Measurements from ENCODE around the gene KMT2B.
A peak's percentile ranks its signal among the peaks of the same experiment; 100 is the strongest.

KMT2B gene

DNA sequence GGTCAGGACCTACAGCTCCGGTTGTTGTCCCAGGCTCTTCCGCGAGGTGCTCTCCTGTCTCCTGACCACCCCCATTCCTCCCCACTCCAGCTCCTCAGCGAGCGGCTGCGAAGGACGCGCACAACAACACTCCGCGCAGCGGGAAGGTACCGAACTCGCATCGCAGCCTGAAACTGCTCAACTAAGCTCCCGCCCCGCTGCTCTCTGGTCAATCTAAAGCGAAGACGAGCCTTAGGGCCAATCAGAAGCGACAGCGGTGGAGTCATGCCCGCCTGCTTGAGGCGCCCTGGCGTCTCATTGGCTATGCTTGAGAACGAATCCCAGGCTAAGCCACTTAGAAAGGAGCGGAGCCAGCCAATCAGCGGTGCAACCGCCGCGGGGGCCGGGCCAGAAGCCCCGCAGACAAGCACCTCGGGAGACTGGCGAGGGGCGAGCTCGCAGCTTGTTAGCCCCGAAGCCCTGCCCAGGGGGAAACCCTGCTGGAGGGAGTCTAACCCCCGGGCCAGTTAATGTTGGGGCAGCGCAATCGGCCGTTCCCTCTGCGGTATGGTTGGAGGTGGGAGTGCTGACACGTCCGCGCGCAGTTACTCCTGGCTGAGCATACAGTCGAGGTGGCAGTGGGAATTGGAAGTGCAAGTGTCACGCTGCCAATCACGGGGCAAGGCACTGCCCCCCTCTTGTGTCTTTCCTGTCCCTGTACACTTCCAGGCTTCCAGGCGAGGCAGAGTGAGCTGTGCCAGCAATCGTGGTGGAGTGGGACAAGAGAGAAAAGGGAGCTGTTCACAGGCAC, 15.4 kb upstream of the KMT2B start:
- H3K79me2 ChIP-seq, result no peaks in the 10 kb centered on the region
- H2AFZ ChIP-seq, result peak overlapping the region; percentile 84
- no peaks in the 10 kb centered on the region for H3K36me3 ChIP-seq (ENCODE audit: control insufficient read depth, insufficient read depth, low read length)
- H3K9ac ChIP-seq, result no peak overlapping the region
- peak overlapping the region; percentile 73 for H3K4me2 ChIP-seq (ENCODE audit: low read length)
- no peaks in the 10 kb centered on the region for H3K27me3 ChIP-seq (ENCODE audit: control insufficient read depth, insufficient read depth, low read length)
- peak overlapping the region; percentile 5 for H3K27ac ChIP-seq
- H3K4me3 ChIP-seq (ENCODE audit: low read depth, low read length), result peak overlapping the region; percentile 68
- TF ChIP-seq, protein P1, sequence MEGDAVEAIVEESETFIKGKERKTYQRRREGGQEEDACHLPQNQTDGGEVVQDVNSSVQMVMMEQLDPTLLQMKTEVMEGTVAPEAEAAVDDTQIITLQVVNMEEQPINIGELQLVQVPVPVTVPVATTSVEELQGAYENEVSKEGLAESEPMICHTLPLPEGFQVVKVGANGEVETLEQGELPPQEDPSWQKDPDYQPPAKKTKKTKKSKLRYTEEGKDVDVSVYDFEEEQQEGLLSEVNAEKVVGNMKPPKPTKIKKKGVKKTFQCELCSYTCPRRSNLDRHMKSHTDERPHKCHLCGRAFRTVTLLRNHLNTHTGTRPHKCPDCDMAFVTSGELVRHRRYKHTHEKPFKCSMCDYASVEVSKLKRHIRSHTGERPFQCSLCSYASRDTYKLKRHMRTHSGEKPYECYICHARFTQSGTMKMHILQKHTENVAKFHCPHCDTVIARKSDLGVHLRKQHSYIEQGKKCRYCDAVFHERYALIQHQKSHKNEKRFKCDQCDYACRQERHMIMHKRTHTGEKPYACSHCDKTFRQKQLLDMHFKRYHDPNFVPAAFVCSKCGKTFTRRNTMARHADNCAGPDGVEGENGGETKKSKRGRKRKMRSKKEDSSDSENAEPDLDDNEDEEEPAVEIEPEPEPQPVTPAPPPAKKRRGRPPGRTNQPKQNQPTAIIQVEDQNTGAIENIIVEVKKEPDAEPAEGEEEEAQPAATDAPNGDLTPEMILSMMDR (IDR thresholded peaks at IDR 0.05), result no peak
- no peaks in the 10 kb centered on the region for H3K4me1 ChIP-seq
- no peaks in the 10 kb centered on the region for H3K9me3 ChIP-seq (ENCODE audit: control insufficient read depth, low read length)

DNA sequence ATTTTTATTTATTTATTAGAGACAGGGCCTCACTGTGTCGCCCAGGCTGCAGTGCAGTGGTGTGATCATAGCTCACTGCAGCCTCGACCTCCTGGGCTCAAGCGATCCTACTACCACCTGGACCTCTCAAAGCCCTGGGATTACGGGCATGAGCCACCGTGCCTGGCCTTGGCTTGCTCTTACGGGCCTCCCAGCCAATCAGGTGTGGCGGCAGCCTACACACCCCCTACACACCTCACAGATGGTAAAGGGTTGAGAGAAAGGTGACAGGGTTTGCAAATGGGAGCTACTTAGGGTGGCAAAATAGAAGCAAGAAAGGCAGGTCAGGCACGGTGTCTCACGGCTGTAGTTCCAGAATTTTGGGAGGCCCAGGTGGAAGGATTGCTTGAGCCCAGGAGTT, 14.5 kb upstream of the KMT2B start:
- no peak overlapping the region for H3K9ac ChIP-seq
- no peak overlapping the region for H3K4me3 ChIP-seq (ENCODE audit: low read depth, low read length)
- H3K36me3 ChIP-seq (ENCODE audit: control insufficient read depth, insufficient read depth, low read length), result no peaks in the 10 kb centered on the region
- H3K4me2 ChIP-seq (ENCODE audit: low read length), result no peak overlapping the region
- peak overlapping the region; percentile 84 for H2AFZ ChIP-seq
- no peaks in the 10 kb centered on the region for H3K79me2 ChIP-seq
- H3K9me3 ChIP-seq (ENCODE audit: control insufficient read depth, low read length), result no peaks in the 10 kb centered on the region
- TF ChIP-seq, protein P1 (IDR thresholded peaks at IDR 0.05), result no peak
- no peak overlapping the region for H3K27ac ChIP-seq
- H3K4me1 ChIP-seq, result no peaks in the 10 kb centered on the region
- H3K27me3 ChIP-seq (ENCODE audit: control insufficient read depth, insufficient read depth, low read length), result no peaks in the 10 kb centered on the region

DNA sequence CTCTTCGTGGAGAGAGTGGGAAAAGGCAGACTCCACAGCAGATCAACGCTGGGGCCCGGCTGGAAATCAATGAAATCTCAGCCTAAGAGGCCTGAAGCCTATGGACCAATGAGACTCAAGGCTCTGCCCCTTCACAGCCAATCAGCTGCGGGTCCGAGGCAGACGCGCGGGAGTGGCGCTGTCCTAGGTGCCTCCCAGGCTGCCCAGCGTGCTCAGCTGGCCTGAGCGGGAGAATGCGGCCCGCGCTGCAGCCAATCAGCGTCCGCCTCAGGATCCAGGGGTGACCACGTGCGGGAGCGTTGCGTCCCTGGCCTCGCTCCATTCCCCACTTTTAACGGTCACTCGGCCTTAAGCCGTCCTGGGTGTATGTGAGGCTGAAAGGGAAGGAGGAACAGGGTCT, 13.6 kb upstream of the KMT2B start, which contains the start of gene ZBTB32:
ZBTB32 (plus strand) TSS at position 341 of the 400 bp plus-strand sequence. CDS start 10,069 bp downstream, outside the sequence.
- no peak within 1 kb of the TSS for H3K4me2 ChIP-seq (ENCODE audit: low read length)
- H2AFZ ChIP-seq, result no peak within 1 kb of the TSS
- no peaks in the 10 kb centered on the region for H3K36me3 ChIP-seq (ENCODE audit: control insufficient read depth, insufficient read depth, low read length)
- no peaks in the 10 kb centered on the region for H3K79me2 ChIP-seq
- no peak within 1 kb of the TSS for H3K27ac ChIP-seq
- no peaks in the 10 kb centered on the region for H3K9me3 ChIP-seq (ENCODE audit: control insufficient read depth, low read length)
- H3K4me3 ChIP-seq (ENCODE audit: low read depth, low read length), result no peak within 1 kb of the TSS
- no peaks in the 10 kb centered on the region for H3K27me3 ChIP-seq (ENCODE audit: control insufficient read depth, insufficient read depth, low read length)
- no peak within 1 kb of the TSS for H3K9ac ChIP-seq
- no peaks in the 10 kb centered on the region for H3K4me1 ChIP-seq
- TF ChIP-seq, protein P1 (IDR thresholded peaks at IDR 0.05), result no peak

DNA sequence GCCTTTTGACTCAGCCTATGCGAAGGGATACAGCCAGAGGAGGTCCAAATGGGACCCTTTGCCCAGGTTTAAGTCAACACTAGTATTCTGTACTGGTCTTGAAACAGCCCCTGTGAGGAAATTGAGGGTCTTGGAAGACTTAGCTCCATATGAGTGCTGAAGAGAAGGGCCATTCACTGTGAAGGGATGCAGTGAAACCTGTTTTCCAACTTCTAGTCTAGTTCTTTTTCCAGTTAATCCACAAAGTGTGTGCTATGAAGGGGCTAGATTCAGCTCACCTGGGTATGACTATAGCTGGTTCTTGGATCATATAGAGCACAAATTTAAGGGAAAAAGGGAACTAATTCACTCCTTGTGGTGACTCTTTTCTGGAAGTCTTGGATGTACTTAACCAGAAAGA, 9.4 kb upstream of the KMT2B start:
- no peaks in the 10 kb centered on the region for H3K79me2 ChIP-seq
- no peaks in the 10 kb centered on the region for H3K36me3 ChIP-seq (ENCODE audit: control insufficient read depth, insufficient read depth, low read length)
- H2AFZ ChIP-seq, result no peak overlapping the region
- H3K4me3 ChIP-seq (ENCODE audit: low read depth, low read length), result no peak overlapping the region
- no peaks in the 10 kb centered on the region for H3K9me3 ChIP-seq (ENCODE audit: control insufficient read depth, low read length)
- no peaks in the 10 kb centered on the region for H3K27me3 ChIP-seq (ENCODE audit: control insufficient read depth, insufficient read depth, low read length)
- TF ChIP-seq, protein P1 (IDR thresholded peaks at IDR 0.05), result no peak
- no peak overlapping the region for H3K9ac ChIP-seq
- no peak overlapping the region for H3K27ac ChIP-seq
- H3K4me2 ChIP-seq (ENCODE audit: low read length), result no peak overlapping the region
- H3K4me1 ChIP-seq, result no peaks in the 10 kb centered on the region

Measured in parathyroid adenoma (tissue), 2 donors.